NB4 (cell line): ENCODE results near the gene NR6A1.

Experiments
- DNase-seq: peaks from one replicate; pipeline ENCODE4 v3.0.0; 2010; ENCODE audit warnings: low read depth
- H3K4me3 ChIP-seq: one replicate; pipeline ENCODE4 v1.5.1; 2011; ENCODE audit warnings: mild to moderate bottlenecking, low read depth, low read length, moderate library complexity
- MYC ChIP-seq: IDR thresholded peaks from 2 replicates; pipeline ENCODE4 v1.6.1; 2011; ENCODE audit warnings: low read depth, low read length
- POLR2A ChIP-seq: IDR thresholded peaks from 2 replicates; pipeline ENCODE4 v1.6.1; 2011; ENCODE audit warnings: mild to moderate bottlenecking; ENCODE audit not compliant: insufficient read length; ENCODE audit errors: extremely low read depth
- TF ChIP-seq, protein P1 (sequence below): IDR thresholded peaks from 2 replicates; pipeline ENCODE4 v1.6.1; 2011; ENCODE audit warnings: low read depth, low read length
- TF ChIP-seq, protein P2 (sequence below): IDR thresholded peaks from one replicate; pipeline ENCODE4 v1.5.1; 2012; ENCODE audit warnings: low read depth, low read length

NR6A1 gene

DNA sequence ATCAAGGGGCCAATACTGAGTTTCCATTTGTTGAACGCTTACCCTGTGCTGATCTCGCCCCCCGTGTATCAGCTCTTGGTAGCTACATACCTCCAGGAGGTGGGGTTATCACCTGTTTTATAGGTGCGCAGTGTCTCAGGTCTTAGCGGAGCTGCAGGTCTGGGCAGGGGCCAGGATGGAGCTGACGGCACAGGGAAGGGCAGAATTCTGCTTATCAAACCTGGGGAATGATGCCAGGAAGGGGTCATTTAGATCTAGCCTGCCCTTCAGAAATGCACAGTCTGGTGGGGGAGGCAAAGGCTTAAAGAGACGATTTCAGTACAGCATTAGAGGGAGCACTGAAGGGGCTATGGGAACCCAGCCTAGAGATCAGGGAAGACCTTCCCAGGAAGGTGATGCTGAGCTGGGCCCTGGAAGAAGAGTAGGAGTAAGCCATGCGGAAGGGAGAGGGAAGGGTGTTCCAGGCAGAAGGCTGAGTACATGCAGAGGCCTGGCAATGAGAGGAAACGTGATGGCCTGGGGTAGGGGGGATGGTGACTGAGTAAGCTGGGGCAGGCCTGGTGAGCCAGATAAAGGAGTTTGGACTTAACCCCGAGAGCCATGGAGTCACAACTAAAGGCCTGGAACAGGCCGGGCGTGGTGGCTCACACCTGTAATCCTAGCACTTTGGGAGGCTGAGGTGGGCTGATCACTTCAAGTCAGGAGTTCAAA, 37.3 kb upstream of the NR6A1 start:
- TF ChIP-seq POLR2A (no peak), MYC (no peak)
- TF ChIP-seq, protein P1, sequence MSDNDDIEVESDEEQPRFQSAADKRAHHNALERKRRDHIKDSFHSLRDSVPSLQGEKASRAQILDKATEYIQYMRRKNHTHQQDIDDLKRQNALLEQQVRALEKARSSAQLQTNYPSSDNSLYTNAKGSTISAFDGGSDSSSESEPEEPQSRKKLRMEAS: no peak
- TF ChIP-seq, protein P2, sequence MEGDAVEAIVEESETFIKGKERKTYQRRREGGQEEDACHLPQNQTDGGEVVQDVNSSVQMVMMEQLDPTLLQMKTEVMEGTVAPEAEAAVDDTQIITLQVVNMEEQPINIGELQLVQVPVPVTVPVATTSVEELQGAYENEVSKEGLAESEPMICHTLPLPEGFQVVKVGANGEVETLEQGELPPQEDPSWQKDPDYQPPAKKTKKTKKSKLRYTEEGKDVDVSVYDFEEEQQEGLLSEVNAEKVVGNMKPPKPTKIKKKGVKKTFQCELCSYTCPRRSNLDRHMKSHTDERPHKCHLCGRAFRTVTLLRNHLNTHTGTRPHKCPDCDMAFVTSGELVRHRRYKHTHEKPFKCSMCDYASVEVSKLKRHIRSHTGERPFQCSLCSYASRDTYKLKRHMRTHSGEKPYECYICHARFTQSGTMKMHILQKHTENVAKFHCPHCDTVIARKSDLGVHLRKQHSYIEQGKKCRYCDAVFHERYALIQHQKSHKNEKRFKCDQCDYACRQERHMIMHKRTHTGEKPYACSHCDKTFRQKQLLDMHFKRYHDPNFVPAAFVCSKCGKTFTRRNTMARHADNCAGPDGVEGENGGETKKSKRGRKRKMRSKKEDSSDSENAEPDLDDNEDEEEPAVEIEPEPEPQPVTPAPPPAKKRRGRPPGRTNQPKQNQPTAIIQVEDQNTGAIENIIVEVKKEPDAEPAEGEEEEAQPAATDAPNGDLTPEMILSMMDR: no peak
- DNase-seq: no peak
- no peak overlapping the region for H3K4me3 ChIP-seq

- TF ChIP-seq POLR2A: no peak
- TF ChIP-seq MYC: no peak
- TF ChIP-seq, protein P1: no peak
- TF ChIP-seq, protein P2: no peak
- H3K4me3 ChIP-seq: no peak overlapping the region
- no peak for DNase-seq
Observed at GRCh38 chr9:124805186-124805585, 34.1 kb upstream of the NR6A1 start.

DNA sequence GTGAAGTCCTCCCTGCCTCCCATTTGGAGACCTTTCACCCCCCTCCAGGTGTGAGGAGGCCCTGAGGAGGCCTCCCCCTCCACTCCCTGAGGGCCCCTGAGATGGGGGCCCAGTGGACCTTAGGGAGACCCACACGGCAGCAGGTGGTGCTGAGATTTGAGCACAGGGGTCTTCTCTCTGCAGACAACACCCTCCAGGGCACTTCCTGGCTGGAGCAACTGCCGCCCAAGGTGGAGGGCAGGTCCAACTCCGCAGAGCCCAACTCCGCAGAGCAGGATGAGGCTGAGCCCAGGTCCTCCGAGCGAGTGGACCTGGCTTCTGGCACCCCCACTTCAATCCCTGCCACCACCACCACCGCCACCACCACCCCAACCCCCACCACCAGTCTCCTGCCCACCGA, 32.8 kb upstream of the NR6A1 start:
- no peak for DNase-seq
- no peak overlapping the region for H3K4me3 ChIP-seq
- TF ChIP-seq, protein P2: no peak
- TF ChIP-seq POLR2A (no peak), MYC (no peak)
- TF ChIP-seq, protein P1: no peak

- no peak overlapping the region for H3K4me3 ChIP-seq
- TF ChIP-seq, protein P2: no peak
- TF ChIP-seq MYC (no peak), POLR2A (no peak)
- TF ChIP-seq, protein P1: no peak
- peak; percentile 23 for DNase-seq
Observed at GRCh38 chr9:124802426-124802825, 31.3 kb upstream of the NR6A1 start.

GRCh38 chr9:124801356-124801755, 30.2 kb upstream of the NR6A1 start:
- no peak for DNase-seq
- H3K4me3 ChIP-seq: no peak overlapping the region
- TF ChIP-seq MYC: no peak
- TF ChIP-seq, protein P1: no peak
- TF ChIP-seq, protein P2: no peak
- TF ChIP-seq POLR2A: no peak
